GM12865 (cell line): ENCODE measurements around the gene SEC16A.

Source experiments
- DNase-seq: peaks from one replicate; pipeline ENCODE4 v3.0.0; 2010; ENCODE audit warnings: low read depth
- H3K4me3 ChIP-seq: 2 replicates; pipeline ENCODE4 v1.5.1; 2011; ENCODE audit warnings: mild to moderate bottlenecking, low read depth, low read length, control low read depth
- CTCF ChIP-seq: IDR thresholded peaks from 2 replicates; pipeline ENCODE4 v1.5.1; 2011; ENCODE audit warnings: low read length, control low read depth, low read depth, inconsistent platforms; ENCODE audit not compliant: insufficient read depth; ENCODE audit errors: missing control alignments

The SEC16A gene

GRCh38 chr9:136507221-136507991 is 24.6 kb upstream of the SEC16A start:
- DNase-seq: no peak
- no peak overlapping the region for H3K4me3 ChIP-seq
- TF ChIP-seq CTCF: no peak

- TF ChIP-seq CTCF: no peak
- no peak for DNase-seq
- no peak overlapping the region for H3K4me3 ChIP-seq
Measured at GRCh38 chr9:136506425-136506824, 23.6 kb upstream of the SEC16A start.

DNA sequence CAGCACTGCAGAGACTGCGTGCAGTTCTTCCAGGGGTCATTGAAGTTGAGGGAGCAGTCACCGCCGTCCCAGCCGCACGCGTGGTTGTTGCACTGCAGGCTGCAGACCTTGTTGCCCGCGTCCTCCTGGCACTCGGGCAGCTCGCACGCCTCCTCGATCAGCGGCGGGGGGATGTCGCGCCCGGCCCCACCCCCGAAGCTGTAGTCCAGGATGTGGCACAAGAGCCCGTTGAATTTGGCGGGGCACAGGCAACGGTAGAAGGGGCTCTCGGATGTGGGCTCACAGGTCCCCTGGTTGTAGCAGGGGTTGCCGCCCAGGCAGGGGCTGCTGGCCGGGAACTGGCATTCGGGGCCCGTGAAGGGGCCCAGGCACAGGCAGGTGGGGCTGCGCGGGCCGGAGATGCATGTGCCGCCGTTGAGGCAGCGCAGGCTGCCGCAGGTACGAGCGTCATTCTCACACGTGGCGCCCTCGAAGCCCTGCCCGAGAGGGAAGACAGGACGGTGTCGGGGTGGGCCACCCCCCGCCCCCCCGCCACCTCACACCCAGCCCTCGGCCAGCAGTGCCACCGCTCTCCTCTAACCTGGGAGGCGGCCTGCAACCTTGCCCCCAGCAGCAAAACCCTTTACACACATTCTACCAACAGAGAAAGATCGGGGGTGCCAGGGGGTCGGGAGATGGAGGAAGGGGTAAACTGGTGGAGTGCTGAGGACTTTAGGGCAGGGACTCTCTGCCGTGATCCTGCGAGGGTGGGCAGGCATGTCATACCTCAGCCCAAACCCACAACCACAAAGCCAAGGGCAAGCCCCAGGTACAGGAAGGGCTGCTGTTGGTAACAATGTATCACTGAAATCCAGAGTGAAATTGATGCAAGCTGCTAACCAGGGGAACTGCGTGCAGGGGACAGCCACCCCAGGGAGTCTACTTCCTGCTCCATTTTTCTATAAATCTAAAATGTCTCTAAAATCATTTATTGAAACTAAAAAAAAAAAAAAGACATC is 22.9 kb upstream of the SEC16A start:
- DNase-seq: no peak
- H3K4me3 ChIP-seq: no peak overlapping the region
- no peak for TF ChIP-seq CTCF

DNA sequence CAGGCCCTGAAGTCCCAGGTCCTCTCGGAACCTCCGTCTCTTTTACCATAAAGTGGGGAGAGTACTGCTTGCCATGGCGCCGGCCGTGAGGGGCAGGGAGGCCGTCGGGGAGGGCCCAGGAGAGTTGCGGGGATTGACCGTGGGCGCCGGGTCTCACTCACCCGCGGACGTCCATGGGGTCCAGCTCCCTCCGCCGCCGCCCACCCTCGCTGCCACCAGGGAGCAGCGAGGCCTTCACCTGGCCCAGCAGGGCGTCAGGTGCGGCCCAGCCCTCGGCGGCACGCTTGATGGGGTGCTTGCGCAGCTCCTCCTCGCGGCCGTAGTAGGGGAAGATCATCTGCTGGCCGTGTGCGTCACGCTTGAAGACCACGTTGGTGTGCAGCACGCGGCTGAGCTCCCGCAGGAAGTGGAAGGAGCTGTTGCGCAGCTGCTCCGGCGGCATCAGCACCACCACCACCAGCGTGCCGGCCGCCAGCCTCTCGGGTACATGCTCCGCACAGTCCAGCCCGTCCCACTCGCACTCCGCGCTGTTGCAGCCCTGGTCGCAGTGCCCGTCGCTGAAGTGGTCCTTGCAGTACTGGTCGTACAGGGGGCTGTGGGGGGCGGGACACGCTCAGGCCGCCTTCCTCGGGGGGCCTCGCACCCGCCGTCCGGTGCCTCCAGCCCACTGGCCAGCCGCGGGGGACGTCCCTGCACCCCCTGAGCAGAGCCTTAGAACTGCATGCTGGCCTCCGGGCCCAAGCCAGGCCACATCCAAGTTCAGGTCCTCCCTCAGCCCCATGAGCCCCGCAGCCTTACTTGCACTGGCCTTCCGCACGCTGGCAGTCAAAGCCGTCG is 21.9 kb upstream of the SEC16A start:
- no peak overlapping the region for H3K4me3 ChIP-seq
- no peak for DNase-seq
- TF ChIP-seq CTCF: no peak

GRCh38 chr9:136502940-136503550 is 20.2 kb upstream of the SEC16A start:
- no peak for TF ChIP-seq CTCF
- DNase-seq: no peak

DNA sequence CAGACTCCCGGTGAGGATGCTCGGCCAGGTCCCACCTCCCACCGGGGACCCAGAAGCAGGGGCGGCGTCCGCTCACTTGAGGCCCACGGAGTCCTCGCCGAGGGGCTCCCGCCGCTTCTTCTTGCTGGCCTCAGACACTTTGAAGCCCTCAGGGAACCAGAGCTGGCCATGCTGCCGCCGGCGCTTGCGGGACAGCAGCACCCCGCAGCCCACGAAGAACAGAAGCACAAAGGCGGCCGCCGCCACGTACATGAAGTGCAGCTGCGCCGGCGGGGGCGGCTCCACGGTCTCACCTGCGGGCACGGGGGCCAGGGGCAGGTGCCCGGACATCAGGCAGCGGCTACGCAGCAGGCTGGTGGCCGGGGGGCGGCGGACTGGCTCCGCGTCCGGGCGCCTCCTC is 19.4 kb upstream of the SEC16A start:
- no peak overlapping the region for H3K4me3 ChIP-seq
- no peak for DNase-seq
- no peak for TF ChIP-seq CTCF

More at GRCh38 chr9:136502940-136503550, 20.2 kb upstream of the SEC16A start:
- no peak overlapping the region for H3K4me3 ChIP-seq
